Measurements from ENCODE around the gene CENPB. TPM values are rescaled to one million over a fixed set of nuclear protein-coding genes. Genes with fewer than 3 reads are reported as not detected.

Gene CENPB
- total RNA-seq, 2 donors from 2014 or later, result 43.0 to 50.7 TPM

DNA sequence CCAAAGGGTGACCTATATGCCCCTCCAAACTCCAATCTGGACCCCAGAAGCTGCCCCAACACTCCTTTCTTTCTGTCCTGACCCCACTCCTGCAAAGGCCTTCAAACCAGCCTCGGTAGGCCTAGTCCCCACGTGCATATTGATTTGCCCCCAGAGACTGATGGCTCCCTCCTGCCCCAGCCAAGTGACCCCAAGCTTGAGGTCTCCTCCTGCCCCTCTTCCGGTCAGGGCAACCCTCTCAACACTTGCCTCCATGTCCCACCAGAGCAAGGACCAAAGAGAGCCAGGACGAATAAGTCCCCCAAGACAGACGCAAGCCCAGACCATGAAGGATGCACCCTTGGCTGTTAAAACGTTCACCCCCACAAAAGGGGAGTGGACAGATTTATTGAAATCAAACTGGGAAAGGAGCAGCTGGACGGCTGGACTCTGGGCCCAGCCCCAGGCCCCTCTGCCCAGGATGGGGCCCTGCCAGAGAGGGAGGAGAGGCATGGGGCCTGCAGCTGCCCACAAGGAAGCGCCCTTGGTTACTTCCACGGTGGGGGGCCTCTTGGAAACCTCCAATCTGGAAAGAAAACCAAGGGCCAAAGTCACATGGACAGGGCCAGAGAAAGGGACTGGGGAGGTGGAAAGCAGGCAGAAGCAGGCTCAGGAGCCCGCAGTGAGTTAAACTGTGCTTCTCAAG, 2.9 kb downstream of the CENPB start:
- Histone ChIP-seq H3K4me3 (ENCODE audit: low read length) (no peak overlapping the region), H3K27ac (ENCODE audit: low read depth, low read length) (no peak overlapping the region), H3K27me3 (ENCODE audit: control insufficient read depth, insufficient read depth, low read length, poor library complexity, severe bottlenecking) (peaks cover 29% of the 10 kb centered on the region), H3K9ac (ENCODE audit: extremely low read depth, low read length, poor library complexity, severe bottlenecking) (no peak overlapping the region), H3K9me3 (ENCODE audit: control insufficient read depth, low read length) (no peaks in the 10 kb centered on the region), H3K4me1 (ENCODE audit: control insufficient read depth, insufficient read depth, low read length) (no peaks in the 10 kb centered on the region), H3K36me3 (ENCODE audit: control insufficient read depth, insufficient read depth, low read length) (peaks cover 11% of the 10 kb centered on the region)
- no peak overlapping the region for H3K4me3 Mint-ChIP-seq
- DNase-seq, result no peak
- H3K27ac Mint-ChIP-seq, result peak overlapping the region; percentile 35
- TF ChIP-seq, protein P1, sequence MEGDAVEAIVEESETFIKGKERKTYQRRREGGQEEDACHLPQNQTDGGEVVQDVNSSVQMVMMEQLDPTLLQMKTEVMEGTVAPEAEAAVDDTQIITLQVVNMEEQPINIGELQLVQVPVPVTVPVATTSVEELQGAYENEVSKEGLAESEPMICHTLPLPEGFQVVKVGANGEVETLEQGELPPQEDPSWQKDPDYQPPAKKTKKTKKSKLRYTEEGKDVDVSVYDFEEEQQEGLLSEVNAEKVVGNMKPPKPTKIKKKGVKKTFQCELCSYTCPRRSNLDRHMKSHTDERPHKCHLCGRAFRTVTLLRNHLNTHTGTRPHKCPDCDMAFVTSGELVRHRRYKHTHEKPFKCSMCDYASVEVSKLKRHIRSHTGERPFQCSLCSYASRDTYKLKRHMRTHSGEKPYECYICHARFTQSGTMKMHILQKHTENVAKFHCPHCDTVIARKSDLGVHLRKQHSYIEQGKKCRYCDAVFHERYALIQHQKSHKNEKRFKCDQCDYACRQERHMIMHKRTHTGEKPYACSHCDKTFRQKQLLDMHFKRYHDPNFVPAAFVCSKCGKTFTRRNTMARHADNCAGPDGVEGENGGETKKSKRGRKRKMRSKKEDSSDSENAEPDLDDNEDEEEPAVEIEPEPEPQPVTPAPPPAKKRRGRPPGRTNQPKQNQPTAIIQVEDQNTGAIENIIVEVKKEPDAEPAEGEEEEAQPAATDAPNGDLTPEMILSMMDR (conservative IDR thresholded peaks at IDR 0.05), result no peak
- H3K4me1 Mint-ChIP-seq, result peaks cover 2% of the 10 kb centered on the region
- peaks cover 5% of the 10 kb centered on the region for H3K36me3 Mint-ChIP-seq (ENCODE audit: low read depth)
- WGBS, 2 experiments (ENCODE audit: insufficient coverage in 1 of 2, insufficient read length in 1 of 2), result 92 to 93% methylated on average over 7 to 10 of the region's 10 CpGs
- no peaks in the 10 kb centered on the region for H3K9me3 Mint-ChIP-seq
- peaks cover 43% of the 10 kb centered on the region for H3K27me3 Mint-ChIP-seq (ENCODE audit: insufficient read depth)

DNA sequence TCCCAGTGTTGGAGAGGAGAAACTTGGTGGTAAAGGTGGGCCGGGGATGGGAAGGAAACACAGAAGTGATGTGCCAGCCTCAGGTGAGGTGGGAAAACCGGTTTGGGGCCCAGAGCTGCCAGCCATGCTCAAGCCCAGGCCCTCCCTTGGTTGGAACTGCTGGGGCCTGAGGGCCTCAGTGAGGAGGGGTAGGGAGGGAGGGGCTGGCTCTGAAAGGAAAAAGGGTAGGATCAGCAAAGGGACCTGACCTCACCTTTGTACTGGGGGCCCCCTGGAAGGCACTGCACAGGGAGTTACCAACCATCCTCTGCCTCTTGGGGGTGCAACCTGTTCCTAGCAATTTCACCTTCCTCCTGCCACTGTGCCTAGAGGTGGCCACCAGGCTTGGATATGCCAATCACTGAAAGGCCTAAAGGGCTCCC, 3.5 kb downstream of the CENPB start:
- H3K9me3 Mint-ChIP-seq, result no peaks in the 10 kb centered on the region
- Histone ChIP-seq H3K27ac (ENCODE audit: low read depth, low read length) (no peak overlapping the region), H3K27me3 (ENCODE audit: control insufficient read depth, insufficient read depth, low read length, poor library complexity, severe bottlenecking) (peaks cover 29% of the 10 kb centered on the region), H3K9ac (ENCODE audit: extremely low read depth, low read length, poor library complexity, severe bottlenecking) (no peak overlapping the region), H3K36me3 (ENCODE audit: control insufficient read depth, insufficient read depth, low read length) (peaks cover 11% of the 10 kb centered on the region), H3K9me3 (ENCODE audit: control insufficient read depth, low read length) (no peaks in the 10 kb centered on the region), H3K4me1 (ENCODE audit: control insufficient read depth, insufficient read depth, low read length) (no peaks in the 10 kb centered on the region), H3K4me3 (ENCODE audit: low read length) (no peak overlapping the region)
- H3K4me3 Mint-ChIP-seq, result no peak overlapping the region
- 92% methylated on average over 2 of the region's 2 CpGs for WGBS, 2 experiments (ENCODE audit: insufficient coverage in 1 of 2, insufficient read length in 1 of 2)
- DNase-seq, result no peak
- peaks cover 5% of the 10 kb centered on the region for H3K36me3 Mint-ChIP-seq (ENCODE audit: low read depth)
- TF ChIP-seq, protein P1 (conservative IDR thresholded peaks at IDR 0.05), result no peak
- peaks cover 43% of the 10 kb centered on the region for H3K27me3 Mint-ChIP-seq (ENCODE audit: insufficient read depth)
- no peak overlapping the region for H3K27ac Mint-ChIP-seq
- peaks cover 2% of the 10 kb centered on the region for H3K4me1 Mint-ChIP-seq

DNA sequence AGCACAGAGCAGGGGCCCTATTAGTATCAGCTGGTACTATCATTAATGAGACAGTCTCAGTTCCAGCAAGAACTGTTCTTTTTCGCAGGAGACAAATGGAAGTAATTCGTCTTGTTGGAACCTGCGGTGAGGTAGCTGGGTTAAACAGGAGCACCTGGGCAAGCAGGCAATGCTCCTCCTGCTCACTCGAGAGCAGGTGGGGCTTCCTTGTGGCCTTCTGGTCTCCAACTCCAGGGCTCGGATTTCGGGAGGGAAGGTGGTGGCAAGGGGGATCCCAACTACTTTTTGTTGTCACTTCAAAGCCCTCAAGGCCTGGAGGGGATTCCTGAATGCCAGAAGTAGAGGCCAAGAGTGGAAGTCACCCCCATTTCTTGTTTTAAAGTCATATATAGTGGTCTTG, 3.9 kb downstream of the CENPB start:
- Histone ChIP-seq H3K9ac (ENCODE audit: extremely low read depth, low read length, poor library complexity, severe bottlenecking) (no peak overlapping the region), H3K9me3 (ENCODE audit: control insufficient read depth, low read length) (no peaks in the 10 kb centered on the region), H3K4me3 (ENCODE audit: low read length) (no peak overlapping the region), H3K4me1 (ENCODE audit: control insufficient read depth, insufficient read depth, low read length) (peaks cover under 1% of the 10 kb centered on the region), H3K27me3 (ENCODE audit: control insufficient read depth, insufficient read depth, low read length, poor library complexity, severe bottlenecking) (peaks cover 34% of the 10 kb centered on the region), H3K36me3 (ENCODE audit: control insufficient read depth, insufficient read depth, low read length) (peaks cover 11% of the 10 kb centered on the region), H3K27ac (ENCODE audit: low read depth, low read length) (no peak overlapping the region)
- H3K27ac Mint-ChIP-seq, result no peak overlapping the region
- DNase-seq, result no peak
- 87 to 94% methylated on average over 4 to 6 of the region's 6 CpGs for WGBS, 2 experiments (ENCODE audit: insufficient coverage in 1 of 2, insufficient read length in 1 of 2)
- H3K4me3 Mint-ChIP-seq, result no peak overlapping the region
- H3K9me3 Mint-ChIP-seq, result no peaks in the 10 kb centered on the region
- H3K36me3 Mint-ChIP-seq (ENCODE audit: low read depth), result peaks cover 5% of the 10 kb centered on the region
- TF ChIP-seq, protein P1 (conservative IDR thresholded peaks at IDR 0.05), result no peak
- peaks cover 43% of the 10 kb centered on the region for H3K27me3 Mint-ChIP-seq (ENCODE audit: insufficient read depth)
- H3K4me1 Mint-ChIP-seq, result peaks cover 2% of the 10 kb centered on the region
